ES-I3 (cell line): Measurements from ENCODE around the gene MKX.

ENCODE experiments used
- H3K36me3 ChIP-seq: 2 replicates; pipeline ENCODE4 v1.6.1; 2013; ENCODE audit warnings: mild to moderate bottlenecking, low read length, control low read depth, moderate library complexity; ENCODE audit not compliant: insufficient read depth
- H3K4me1 ChIP-seq: 2 replicates; pipeline ENCODE4 v1.6.1; 2013; ENCODE audit warnings: mild to moderate bottlenecking, control low read depth, low read length; ENCODE audit not compliant: insufficient read depth
- H3K9ac ChIP-seq: 2 replicates; pipeline ENCODE4 v1.6.1; 2013; ENCODE audit warnings: low read depth, mild to moderate bottlenecking, low read length, moderate library complexity
- H3K9me3 ChIP-seq: 2 replicates; pipeline ENCODE4 v1.6.1; 2013; ENCODE audit warnings: mild to moderate bottlenecking, low read length, moderate library complexity; ENCODE audit not compliant: control insufficient read depth, insufficient read depth

The MKX gene, protein sequence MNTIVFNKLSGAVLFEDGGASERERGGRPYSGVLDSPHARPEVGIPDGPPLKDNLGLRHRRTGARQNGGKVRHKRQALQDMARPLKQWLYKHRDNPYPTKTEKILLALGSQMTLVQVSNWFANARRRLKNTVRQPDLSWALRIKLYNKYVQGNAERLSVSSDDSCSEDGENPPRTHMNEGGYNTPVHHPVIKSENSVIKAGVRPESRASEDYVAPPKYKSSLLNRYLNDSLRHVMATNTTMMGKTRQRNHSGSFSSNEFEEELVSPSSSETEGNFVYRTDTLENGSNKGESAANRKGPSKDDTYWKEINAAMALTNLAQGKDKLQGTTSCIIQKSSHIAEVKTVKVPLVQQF

DNA sequence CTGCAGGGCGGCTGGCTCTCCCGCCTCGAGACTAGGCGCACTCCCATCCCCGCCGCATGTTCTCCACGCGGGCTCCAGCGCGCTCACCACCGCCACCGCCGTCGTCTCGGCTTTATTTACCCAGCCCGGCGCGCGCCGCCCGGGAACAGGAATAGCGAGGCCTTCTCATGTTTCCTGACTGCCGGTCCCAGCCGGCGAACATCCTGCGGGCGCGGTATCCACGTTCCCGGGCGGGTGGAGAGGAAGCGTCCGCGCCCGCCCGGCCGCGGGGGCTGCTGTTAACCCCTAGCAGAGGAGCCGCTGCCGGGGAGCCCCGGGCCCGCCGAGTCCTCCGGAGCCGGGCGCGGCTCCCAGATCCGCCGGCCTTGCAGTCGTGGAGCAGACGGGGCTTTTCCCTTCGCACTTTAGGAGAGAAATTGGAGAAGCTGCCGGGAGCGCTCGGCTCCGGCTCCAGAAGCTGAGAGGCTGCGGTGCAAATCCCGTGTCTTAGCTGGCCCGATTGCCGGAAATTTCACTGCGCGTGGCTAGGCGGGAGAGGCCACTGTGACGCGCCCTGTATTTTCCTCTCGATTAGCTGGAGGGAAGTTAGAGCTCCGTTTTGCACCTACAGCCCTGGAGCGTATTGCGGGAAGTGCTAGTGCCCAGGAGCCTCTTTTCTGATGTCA, at the start of gene MKX:
Gene MKX, minus strand, starts transcription at position 88 of the 665 bp plus-strand sequence. CDS start 2,404 bp downstream, outside the sequence.
- H3K9ac ChIP-seq: peak within 1 kb of the TSS; percentile 80
- no peaks in the 10 kb centered on the region for H3K9me3 ChIP-seq
- no peaks in the 10 kb centered on the region for H3K4me1 ChIP-seq
- no peaks in the 10 kb centered on the region for H3K36me3 ChIP-seq

DNA sequence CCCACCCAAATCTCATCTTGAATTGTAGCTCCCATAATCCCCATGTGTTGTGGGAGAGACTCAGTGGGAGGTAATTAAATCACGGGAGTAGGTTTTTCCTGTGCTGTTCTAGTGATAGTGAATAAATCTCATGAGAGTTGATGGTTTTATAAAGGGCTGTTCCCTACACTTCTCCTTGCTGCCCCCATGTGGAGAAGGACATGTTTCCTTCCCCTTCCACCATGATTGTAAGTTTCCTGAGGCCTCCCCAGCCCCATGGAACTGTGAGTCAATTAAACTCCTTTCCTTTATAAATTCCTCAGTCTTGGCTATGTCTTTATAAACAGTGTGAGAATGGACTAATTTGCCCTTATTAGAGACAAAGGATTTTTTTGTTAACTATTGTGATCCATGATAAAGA, 48.5 kb upstream of the MKX start:
- H3K9me3 ChIP-seq: no peaks in the 10 kb centered on the region
- H3K4me1 ChIP-seq: no peaks in the 10 kb centered on the region
- no peak overlapping the region for H3K9ac ChIP-seq
- H3K36me3 ChIP-seq: no peaks in the 10 kb centered on the region

DNA sequence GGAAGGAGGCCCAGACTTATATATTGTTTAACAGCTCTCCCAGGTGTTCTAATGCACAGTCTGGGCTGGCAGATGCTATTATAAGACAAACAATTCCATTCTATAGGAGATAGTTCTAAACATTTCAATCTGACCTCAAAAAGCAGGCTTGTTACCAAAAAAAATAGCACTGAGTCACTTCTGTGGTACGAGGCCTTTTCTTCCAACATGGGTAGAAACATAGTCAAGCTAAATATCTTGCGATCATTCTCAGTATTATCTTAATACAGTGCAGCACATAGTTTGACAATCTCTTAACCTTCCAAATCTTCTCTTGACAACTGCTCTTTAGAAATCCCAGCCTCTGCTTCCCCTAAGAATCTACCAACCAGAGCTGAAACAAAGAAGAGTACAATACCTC, 46.6 kb upstream of the MKX start:
- no peak overlapping the region for H3K9ac ChIP-seq
- H3K4me1 ChIP-seq: no peaks in the 10 kb centered on the region
- no peaks in the 10 kb centered on the region for H3K36me3 ChIP-seq
- H3K9me3 ChIP-seq: no peaks in the 10 kb centered on the region

DNA sequence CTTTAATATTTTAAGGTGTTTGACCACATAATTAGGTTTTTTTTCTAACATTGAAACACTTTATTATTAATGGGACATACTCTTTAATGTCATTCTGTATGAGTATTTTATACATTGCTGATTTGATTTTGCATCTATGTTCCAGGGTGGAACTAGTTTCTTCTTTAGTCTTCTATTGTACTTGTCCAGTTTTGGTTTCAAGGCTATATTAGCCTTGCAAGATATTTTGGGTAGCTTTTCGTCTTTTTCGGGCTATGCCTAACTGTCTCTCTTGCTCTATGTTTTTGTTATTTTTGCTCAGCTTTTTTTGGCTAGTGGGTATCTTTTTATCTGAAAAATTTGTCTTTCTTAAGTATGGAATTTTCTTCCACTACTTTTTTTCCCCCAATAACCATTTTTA, 38.7 kb upstream of the MKX start:
- Histone ChIP-seq H3K9ac (no peak overlapping the region), H3K4me1 (no peaks in the 10 kb centered on the region), H3K9me3 (no peaks in the 10 kb centered on the region), H3K36me3 (no peaks in the 10 kb centered on the region)

DNA sequence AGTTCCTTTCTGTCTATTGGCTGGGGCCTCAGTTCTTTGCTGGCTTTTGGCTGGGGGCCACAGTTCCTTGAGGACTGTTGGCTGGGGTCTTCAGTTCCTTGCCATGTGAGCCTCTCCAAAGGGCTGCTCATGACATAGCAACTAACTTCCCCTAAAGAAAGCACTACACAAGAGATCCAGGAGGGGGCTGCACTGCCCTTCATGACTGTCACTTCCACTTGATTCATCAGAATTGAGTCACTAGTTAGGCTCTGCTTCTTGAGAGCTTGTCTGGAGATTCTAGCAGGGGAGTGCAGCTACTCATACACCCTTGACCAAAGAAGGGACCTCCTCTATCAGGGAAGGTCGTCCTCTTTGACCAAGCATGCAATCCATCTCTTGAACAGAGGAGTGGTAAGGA, 38.0 kb upstream of the MKX start:
- Histone ChIP-seq H3K36me3 (no peaks in the 10 kb centered on the region), H3K9me3 (no peaks in the 10 kb centered on the region), H3K9ac (no peak overlapping the region), H3K4me1 (no peaks in the 10 kb centered on the region)

DNA sequence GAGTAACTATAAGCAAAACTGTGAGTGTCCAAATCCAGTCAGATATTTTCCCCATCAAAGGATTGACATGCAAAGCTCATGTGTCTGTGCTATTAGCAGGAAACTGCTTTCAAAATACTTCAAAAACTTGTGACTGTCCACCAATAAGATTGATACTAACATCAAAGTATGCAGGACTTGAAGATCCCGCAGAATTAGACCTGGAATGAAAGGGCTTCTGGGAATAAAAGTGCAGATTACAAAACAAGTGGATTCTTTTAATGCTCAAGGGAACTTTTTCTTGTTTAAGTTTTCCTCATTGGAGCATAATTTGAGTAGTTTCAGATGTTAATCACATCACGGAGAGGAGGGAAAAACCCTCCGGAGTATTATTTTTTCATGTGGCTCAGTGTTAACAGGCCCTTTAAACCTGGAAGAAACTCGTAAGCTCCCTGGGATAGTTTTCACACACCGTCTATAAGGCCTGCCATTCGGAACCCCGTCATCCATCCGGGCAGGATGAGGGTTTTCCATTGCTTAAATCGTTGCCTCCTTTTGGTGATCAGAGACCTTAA, 33.9 kb upstream of the MKX start:
- no peaks in the 10 kb centered on the region for H3K36me3 ChIP-seq
- no peaks in the 10 kb centered on the region for H3K4me1 ChIP-seq
- H3K9me3 ChIP-seq: no peaks in the 10 kb centered on the region
- H3K9ac ChIP-seq: no peak overlapping the region

DNA sequence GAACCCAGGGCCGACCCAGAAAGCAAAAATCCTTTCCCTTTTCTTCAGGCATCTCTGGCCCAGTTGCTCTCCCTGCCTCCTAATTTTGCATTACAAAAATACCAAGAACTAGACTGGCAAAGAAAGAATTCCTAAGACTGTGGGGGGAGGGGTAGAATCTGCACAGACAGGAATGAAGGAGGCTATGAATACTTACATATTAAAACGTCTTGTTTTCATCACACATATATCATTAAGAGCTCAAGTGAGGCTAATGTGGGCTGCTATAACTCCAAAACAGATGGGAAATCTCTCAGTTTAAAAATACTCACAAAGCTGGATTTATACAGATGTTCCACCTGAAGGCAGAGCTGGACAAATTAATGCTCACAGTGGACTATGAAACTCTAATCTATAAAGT, 29.2 kb upstream of the MKX start:
- no peak overlapping the region for H3K9ac ChIP-seq
- no peaks in the 10 kb centered on the region for H3K9me3 ChIP-seq
- H3K4me1 ChIP-seq: peaks cover 4% of the 10 kb centered on the region; the same call in 1 of the 2 replicates
- H3K36me3 ChIP-seq: no peaks in the 10 kb centered on the region

DNA sequence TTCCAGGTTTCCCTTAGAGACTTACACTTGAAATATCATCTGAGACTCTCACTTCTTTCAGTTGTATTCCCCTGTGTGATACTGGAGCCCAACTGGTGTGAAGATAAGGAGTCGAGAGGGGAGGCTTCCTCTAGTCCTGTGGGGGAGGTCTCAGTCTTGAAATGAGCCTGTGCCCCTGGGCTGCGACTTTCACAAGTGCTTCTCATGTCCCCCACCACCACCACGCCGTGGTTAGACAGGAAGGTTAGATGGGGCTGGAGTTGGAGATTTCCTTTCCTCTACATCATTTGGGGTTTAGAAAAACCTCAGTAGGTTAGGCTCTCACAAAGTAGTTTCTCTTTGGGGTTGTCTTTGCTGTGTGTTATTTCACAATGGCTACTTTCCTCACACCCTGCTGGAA, 25.6 kb upstream of the MKX start:
- H3K9ac ChIP-seq: no peak overlapping the region
- H3K36me3 ChIP-seq: no peaks in the 10 kb centered on the region
- peaks cover 4% of the 10 kb centered on the region; the same call in 1 of the 2 replicates for H3K4me1 ChIP-seq
- H3K9me3 ChIP-seq: no peaks in the 10 kb centered on the region

DNA sequence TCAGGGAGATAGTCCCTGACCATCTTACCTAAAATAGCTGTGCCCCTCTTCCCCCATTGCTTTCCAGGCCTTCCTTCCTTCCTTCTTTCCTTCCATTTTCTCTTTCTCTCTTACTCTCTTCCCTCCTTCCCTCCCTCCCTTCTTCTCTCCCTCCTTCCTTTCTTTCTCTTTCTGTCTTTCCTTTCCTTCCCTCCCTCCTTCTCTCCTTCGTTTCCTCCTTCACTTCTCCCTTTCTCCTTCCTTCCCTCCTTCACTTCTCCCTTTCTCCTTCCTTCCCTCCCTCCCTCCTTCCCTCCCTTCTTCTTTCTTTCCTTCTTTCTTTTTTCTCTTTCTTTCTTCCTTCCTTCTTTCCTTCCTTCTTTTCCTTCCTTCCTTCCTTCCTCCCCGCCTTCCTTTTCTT, 24.6 kb upstream of the MKX start:
- no peaks in the 10 kb centered on the region for H3K36me3 ChIP-seq
- H3K9ac ChIP-seq: no peak overlapping the region
- H3K9me3 ChIP-seq: no peaks in the 10 kb centered on the region
- H3K4me1 ChIP-seq: peaks cover 4% of the 10 kb centered on the region; the same call in 1 of the 2 replicates

DNA sequence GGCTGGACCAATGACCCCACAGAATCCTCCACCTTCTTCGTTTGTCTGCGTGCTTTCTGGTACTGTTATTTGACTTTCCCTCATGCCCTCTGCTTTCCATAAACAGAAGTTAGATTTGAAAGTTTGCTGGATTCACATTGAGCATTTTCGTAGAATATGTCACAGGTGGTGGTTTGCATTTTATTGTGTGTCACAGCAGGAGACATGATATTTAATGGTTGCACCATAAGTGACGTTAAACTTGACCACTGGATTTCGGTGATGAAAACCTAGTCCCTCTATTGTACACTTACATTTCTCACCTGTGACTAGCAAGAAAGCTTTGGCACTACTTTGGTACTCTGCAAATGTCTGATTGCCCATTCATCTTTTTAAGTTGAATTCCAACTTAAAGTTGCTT, 15.2 kb upstream of the MKX start:
- H3K4me1 ChIP-seq: no peaks in the 10 kb centered on the region
- H3K9ac ChIP-seq: no peak overlapping the region
- H3K36me3 ChIP-seq: no peaks in the 10 kb centered on the region
- H3K9me3 ChIP-seq: no peaks in the 10 kb centered on the region

DNA sequence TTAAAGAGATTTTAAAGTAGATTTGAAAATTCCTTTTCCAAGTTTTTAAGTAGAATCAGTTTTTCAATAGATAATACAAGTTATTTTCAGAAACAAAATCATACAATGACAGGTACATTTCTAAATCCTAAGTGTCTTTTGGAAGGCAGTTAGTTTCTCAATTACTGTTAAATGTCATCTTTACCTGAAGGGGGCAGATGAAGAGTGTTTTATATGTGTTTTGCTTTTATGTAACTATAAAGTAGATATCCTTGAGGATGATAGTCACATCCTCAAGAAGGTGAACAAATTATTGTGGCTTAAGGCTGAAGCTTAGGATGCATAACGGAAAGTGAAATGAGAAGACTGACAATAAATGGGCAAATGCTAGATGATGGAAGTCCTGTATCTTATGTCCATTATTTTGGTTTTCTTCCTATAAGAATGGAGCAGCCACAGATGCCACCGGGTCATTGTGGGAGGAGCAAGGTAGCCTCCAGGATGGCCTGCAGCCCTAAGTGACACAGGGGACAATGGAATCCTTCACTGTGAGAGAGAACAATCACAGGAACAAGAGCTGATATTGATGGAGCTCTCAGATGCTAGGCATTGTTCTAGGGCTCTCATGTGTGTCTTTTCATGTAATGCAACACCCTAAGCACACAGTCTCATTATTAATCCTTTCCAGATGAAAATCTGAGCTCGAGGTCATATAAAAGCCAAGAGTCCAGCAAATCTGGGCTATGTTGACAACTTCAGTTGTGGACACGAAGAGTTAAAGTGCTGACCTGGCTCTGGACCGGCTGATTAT, 14.1 kb upstream of the MKX start:
- no peaks in the 10 kb centered on the region for H3K36me3 ChIP-seq
- H3K4me1 ChIP-seq: no peaks in the 10 kb centered on the region
- H3K9ac ChIP-seq: no peak overlapping the region
- no peaks in the 10 kb centered on the region for H3K9me3 ChIP-seq

DNA sequence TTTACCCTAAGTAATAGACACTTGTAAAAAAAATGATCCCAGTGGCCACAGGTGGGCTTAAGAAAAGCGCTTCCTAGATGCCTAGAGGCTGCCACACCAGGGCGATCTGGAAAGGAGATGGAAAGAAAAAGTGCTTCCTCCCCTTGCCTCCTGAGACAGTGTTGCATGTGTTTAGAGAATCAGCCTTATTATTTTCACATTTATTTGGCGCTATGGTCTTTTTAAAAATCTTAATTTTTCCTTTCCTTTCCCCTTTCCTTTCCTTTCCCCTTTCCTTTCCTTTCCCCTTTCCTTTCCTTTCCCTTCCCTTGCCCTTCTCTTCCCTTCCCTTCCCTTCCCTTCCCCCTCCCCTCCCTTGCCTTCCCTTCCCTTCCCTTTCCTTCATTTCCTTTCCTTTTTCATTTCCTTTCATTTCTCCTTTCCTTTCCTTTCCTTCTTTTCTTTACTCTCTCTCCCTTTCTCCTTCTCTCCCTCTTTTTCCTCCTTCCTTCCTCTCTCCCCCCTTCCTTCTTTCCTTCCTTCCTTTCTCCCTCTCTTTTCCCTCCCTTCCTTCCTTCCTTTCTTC, 7.1 kb upstream of the MKX start:
- Histone ChIP-seq H3K36me3 (no peaks in the 10 kb centered on the region), H3K9ac (no peak overlapping the region), H3K9me3 (no peaks in the 10 kb centered on the region), H3K4me1 (no peaks in the 10 kb centered on the region)

DNA sequence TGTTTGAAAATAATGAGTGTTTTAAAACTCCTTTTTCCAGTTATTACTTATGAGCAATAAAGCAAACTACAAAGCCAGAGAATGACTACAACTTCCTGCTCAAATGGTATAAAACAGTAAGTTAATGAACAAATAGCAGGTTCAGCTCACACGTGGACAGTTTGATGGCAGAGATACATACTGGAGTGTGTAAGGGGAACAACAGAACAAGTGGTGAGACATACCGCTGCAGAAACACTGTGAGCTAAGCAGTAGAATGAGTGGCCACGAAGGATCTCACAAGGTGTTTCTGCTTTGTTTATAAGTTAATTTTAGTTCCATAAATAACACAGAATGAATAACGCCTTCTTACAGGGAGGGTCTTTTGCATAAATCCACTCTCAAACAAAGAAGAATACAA, 3.0 kb upstream of the MKX start:
- no peaks in the 10 kb centered on the region for H3K4me1 ChIP-seq
- H3K9ac ChIP-seq: no peak overlapping the region
- no peaks in the 10 kb centered on the region for H3K36me3 ChIP-seq
- H3K9me3 ChIP-seq: no peaks in the 10 kb centered on the region

DNA sequence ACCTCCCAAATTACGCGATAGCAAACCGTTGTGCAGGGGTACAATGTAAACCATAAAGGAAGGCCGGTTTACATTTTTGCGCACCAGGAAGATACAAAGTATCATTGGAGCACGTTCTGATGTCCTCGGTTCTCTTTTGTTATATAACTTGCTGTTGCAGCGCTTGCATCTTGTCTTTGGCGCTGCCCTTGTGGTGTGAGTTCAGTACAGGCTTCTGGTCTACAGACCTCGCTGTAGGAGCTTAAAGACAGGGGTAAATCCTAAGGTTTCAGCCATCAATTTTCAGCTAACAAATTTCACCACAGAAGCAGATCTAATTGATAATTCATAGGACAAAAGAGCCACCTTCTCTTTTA, 1.5 kb upstream of the MKX start:
- Histone ChIP-seq H3K36me3 (no peaks in the 10 kb centered on the region), H3K9ac (peak overlapping the region; percentile 80; the same call in 1 of the 2 replicates), H3K4me1 (no peaks in the 10 kb centered on the region), H3K9me3 (no peaks in the 10 kb centered on the region)
